ENCODE data around the gene IER3. TPM values are rescaled to one million over a fixed set of nuclear protein-coding genes. Genes with fewer than 3 reads are reported as not detected.

Gene IER3
- total and polyA plus RNA-seq, 2 of the 13 experiments (the other 11 are each of a cell fraction or from before 2014, with no cell fraction given): 51.1 to 131 TPM

DNA sequence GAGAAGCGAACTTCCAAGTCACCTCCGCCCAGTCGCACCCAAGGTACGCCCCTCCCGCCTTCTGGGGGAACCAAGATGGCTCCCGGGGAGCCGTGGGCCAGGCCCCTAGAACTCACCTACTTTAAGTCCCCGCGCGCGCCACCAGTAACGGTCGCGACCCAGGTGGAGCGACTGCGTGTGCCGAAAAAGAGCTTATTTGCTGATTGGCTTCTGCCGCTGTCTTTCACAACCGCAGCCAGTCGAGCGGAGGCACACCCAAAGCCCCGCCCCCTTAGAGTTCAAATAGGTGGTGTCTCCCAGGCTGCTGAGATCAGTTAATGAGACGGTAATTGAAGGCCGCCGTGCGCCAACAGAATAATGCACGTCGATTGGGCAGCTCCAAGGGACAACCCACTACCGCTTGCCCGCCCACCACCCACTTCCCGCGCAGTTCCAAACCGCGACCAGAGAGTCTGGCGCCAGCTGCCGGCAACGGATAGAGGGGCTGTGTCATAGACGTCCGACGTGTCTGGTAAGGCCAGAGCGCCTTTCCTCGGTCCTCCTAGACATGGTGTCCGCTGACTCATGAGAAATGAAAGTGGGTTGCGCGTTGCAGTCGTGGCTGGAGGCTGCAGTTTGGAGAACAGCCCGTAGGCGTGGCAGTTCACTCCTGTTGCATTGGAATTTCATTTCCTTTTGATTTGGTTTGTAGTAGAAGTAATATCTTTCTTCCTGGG, 27.1 kb downstream of the IER3 start, which contains the start of gene MDC1 (continued):
- TF ChIP-seq HIC2 (CRISPR knock-in tag; IDR thresholded peaks at IDR 0.05; ENCODE audit: low read depth) (peak; percentile 4; the same call in 1 of the 2 replicates), ZFP62 (CRISPR knock-in tag; IDR thresholded peaks at IDR 0.05) (no peak), GATAD2A (CRISPR knock-in tag; IDR thresholded peaks at IDR 0.05) (peak; percentile 93), FOXK1 (CRISPR knock-in tag; IDR thresholded peaks at IDR 0.05; ENCODE audit: borderline replicate concordance, low read depth) (peak; percentile 95), ZNF790 (CRISPR knock-in tag; IDR thresholded peaks at IDR 0.05; ENCODE audit: borderline replicate concordance) (no peak), ZNF605 (CRISPR knock-in tag; IDR thresholded peaks at IDR 0.05) (peak; percentile 94; the same call in 1 of the 2 replicates), SKI (IDR thresholded peaks at IDR 0.05; ENCODE audit: partially characterized antibody) (peak; percentile 97), EEA1 (CRISPR knock-in tag; IDR thresholded peaks at IDR 0.05; ENCODE audit: borderline replicate concordance) (no peak; the same call in 1 of the 2 replicates), NFYC (CRISPR knock-in tag; IDR thresholded peaks at IDR 0.05) (peak; percentile 96), HOMEZ (CRISPR knock-in tag; IDR thresholded peaks at IDR 0.05; ENCODE audit: low read depth) (peak; percentile 95), MTERF4 (CRISPR knock-in tag; IDR thresholded peaks at IDR 0.05) (0 out of 2 replicates have a peak, but pooled peaks have one; percentile 25), SRSF4 (IDR thresholded peaks at IDR 0.05; ENCODE audit: low read depth, low read length, poor library complexity, severe bottlenecking) (no peak), TERF1 (CRISPR knock-in tag; IDR thresholded peaks at IDR 0.05) (0 out of 2 replicates have a peak, but pooled peaks have one; percentile 12), ELF4 (CRISPR knock-in tag; IDR thresholded peaks at IDR 0.05; ENCODE audit: borderline replicate concordance) (no peak)
- TF ChIP-seq, protein P1, sequence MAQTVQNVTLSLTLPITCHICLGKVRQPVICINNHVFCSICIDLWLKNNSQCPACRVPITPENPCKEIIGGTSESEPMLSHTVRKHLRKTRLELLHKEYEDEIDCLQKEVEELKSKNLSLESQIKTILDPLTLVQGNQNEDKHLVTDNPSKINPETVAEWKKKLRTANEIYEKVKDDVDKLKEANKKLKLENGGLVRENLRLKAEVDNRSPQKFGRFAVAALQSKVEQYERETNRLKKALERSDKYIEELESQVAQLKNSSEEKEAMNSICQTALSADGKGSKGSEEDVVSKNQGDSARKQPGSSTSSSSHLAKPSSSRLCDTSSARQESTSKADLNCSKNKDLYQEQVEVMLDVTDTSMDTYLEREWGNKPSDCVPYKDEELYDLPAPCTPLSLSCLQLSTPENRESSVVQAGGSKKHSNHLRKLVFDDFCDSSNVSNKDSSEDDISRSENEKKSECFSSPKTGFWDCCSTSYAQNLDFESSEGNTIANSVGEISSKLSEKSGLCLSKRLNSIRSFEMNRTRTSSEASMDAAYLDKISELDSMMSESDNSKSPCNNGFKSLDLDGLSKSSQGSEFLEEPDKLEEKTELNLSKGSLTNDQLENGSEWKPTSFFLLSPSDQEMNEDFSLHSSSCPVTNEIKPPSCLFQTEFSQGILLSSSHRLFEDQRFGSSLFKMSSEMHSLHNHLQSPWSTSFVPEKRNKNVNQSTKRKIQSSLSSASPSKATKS (CRISPR knock-in tag; IDR thresholded peaks at IDR 0.05): no peak
- TF ChIP-seq, protein P2, sequence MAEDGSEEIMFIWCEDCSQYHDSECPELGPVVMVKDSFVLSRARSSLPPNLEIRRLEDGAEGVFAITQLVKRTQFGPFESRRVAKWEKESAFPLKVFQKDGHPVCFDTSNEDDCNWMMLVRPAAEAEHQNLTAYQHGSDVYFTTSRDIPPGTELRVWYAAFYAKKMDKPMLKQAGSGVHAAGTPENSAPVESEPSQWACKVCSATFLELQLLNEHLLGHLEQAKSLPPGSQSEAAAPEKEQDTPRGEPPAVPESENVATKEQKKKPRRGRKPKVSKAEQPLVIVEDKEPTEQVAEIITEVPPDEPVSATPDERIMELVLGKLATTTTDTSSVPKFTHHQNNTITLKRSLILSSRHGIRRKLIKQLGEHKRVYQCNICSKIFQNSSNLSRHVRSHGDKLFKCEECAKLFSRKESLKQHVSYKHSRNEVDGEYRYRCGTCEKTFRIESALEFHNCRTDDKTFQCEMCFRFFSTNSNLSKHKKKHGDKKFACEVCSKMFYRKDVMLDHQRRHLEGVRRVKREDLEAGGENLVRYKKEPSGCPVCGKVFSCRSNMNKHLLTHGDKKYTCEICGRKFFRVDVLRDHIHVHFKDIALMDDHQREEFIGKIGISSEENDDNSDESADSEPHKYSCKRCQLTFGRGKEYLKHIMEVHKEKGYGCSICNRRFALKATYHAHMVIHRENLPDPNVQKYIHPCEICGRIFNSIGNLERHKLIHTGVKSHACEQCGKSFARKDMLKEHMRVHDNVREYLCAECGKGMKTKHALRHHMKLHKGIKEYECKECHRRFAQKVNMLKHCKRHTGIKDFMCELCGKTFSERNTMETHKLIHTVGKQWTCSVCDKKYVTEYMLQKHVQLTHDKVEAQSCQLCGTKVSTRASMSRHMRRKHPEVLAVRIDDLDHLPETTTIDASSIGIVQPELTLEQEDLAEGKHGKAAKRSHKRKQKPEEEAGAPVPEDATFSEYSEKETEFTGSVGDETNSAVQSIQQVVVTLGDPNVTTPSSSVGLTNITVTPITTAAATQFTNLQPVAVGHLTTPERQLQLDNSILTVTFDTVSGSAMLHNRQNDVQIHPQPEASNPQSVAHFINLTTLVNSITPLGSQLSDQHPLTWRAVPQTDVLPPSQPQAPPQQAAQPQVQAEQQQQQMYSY (CRISPR knock-in tag; IDR thresholded peaks at IDR 0.05): no peak
